Measurements from ENCODE around the gene IL15RA.
A peak's percentile ranks its signal among the peaks of the same experiment; 100 is the strongest.

DNA sequence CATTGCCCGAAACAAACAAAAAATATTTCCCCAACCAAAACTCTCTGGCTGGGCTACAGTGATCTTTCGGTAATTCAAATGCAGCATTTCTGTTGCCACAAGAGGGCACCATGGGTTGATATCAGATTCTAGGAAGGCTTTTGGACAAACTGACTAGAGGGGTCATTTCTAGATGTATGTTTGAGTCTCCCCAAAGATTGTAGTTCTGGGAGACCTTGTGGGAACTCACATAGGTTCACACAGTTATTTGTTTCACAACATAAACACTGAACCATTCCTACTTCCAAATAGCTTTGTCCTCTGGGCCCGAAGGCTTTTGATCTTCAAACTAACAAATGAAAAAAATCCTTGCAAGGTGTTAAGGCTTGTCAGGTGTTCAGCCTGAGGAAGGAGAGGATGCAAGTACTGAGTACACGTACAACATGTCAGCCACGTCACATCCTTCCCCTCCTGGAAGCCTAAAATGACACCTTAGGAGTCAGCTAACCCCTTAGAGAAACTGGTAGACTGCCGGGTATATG, 37.0 kb upstream of the IL15RA start:
- TF ChIP-seq, protein P1, sequence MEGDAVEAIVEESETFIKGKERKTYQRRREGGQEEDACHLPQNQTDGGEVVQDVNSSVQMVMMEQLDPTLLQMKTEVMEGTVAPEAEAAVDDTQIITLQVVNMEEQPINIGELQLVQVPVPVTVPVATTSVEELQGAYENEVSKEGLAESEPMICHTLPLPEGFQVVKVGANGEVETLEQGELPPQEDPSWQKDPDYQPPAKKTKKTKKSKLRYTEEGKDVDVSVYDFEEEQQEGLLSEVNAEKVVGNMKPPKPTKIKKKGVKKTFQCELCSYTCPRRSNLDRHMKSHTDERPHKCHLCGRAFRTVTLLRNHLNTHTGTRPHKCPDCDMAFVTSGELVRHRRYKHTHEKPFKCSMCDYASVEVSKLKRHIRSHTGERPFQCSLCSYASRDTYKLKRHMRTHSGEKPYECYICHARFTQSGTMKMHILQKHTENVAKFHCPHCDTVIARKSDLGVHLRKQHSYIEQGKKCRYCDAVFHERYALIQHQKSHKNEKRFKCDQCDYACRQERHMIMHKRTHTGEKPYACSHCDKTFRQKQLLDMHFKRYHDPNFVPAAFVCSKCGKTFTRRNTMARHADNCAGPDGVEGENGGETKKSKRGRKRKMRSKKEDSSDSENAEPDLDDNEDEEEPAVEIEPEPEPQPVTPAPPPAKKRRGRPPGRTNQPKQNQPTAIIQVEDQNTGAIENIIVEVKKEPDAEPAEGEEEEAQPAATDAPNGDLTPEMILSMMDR (IDR thresholded peaks at IDR 0.05; ENCODE audit: low read depth, low read length, poor library complexity, severe bottlenecking): peak; percentile 82
- TF ChIP-seq EZH2phosphoT487 (IDR thresholded peaks at IDR 0.05; ENCODE audit: borderline replicate concordance, low read length): no peak

Measured in DOHH2 (cell line).